ENCODE measurements around the gene ZDHHC20. TPM values are rescaled to one million over a fixed set of nuclear protein-coding genes. Genes with fewer than 3 reads are reported as not detected.

The ZDHHC20 gene
- total RNA-seq, 1 experiment from 2014 or later, result 69.1 TPM

DNA sequence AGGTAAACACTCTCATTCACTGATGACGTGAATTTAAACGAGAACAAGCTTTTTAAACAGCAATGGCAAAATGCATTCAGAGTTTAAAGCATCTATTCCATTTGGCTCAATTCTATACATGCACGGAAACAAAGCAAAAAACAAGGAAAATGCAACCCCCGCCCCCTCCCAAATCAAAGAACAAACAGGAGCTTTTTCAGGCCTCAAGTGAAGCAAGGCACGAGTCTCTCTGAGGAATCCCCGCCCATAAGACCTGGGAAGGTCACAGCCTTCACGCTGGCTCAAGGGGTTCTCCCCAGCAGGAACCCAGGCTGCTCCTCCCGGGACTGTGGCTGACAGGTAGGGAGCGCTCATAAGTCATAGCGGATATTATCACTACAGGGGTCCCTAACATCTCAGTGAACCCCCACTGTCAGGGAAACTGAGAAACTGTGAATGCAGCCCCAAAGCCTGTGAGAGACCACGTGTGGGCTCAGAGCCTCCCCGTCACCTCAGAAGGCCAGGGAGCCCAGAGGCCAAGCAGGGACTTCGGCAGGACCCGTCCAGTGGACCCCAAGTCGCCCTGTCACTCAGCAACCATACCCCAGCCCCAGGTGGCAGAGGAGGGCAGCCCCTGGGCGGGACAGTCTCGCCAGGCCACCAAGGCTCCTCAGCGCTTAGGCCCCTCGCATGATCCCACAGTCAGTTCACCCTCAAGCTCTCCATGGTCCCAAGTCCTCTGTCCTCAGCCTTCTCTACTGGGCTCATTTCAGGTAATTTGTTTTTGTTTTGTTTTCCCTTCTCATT, 117.3 kb downstream of the ZDHHC20 start:
- Histone ChIP-seq H3K79me2 (ENCODE audit: insufficient read depth, low read length) (no peaks in the 10 kb centered on the region), H2BK12ac (ENCODE audit: insufficient read length, low read depth, low read length) (no peak overlapping the region), H4K91ac (ENCODE audit: insufficient read length, low read depth, low read length) (no peak overlapping the region), H2BK5ac (ENCODE audit: insufficient read length, low read length) (no peak overlapping the region), H3K79me1 (ENCODE audit: insufficient read depth, low read depth, low read length, poor library complexity, severe bottlenecking) (no peaks in the 10 kb centered on the region), H3K4me1 (ENCODE audit: insufficient read depth, low read length) (peaks cover 4% of the 10 kb centered on the region; the same call in 1 of the 2 replicates), H4K5ac (ENCODE audit: insufficient read length, low read depth, low read length) (no peak overlapping the region), H3K4ac (ENCODE audit: low read depth, low read length) (no peak overlapping the region), H3K27me3 (ENCODE audit: insufficient read depth, low read length) (no peaks in the 10 kb centered on the region), H4K8ac (replicated peaks; ENCODE audit: insufficient read length, low read depth, low read length) (no peak overlapping the region), H2BK120ac (ENCODE audit: low read depth, low read length, poor library complexity, severe bottlenecking) (no peak overlapping the region), H3K9ac (ENCODE audit: extremely low read depth, insufficient read length, low read length) (no peak overlapping the region), H2AK5ac (ENCODE audit: insufficient read length, low read length) (no peak overlapping the region), H3K23ac (ENCODE audit: insufficient read length, low read depth, low read length) (no peak overlapping the region), H3T11ph (ENCODE audit: low read length) (no peak overlapping the region), H2BK15ac (ENCODE audit: low read depth, low read length) (no peak overlapping the region), H3K18ac (ENCODE audit: insufficient read length, low read depth, low read length) (no peak overlapping the region), H3K9me3 (ENCODE audit: control insufficient read depth, low read depth, low read length) (no peaks in the 10 kb centered on the region), H2AFZ (ENCODE audit: low read length) (no peak overlapping the region), H3K27ac (ENCODE audit: insufficient read length, low read depth, low read length) (no peak overlapping the region), H3K14ac (ENCODE audit: insufficient read depth, low read length) (no peak overlapping the region), H3K4me2 (ENCODE audit: insufficient read depth, insufficient read length, low read length) (no peak overlapping the region), H2BK20ac (ENCODE audit: low read depth, low read length, poor library complexity, severe bottlenecking) (no peak overlapping the region), H3K56ac (ENCODE audit: insufficient read length, low read depth, low read length) (no peak overlapping the region), H4K20me1 (ENCODE audit: control insufficient read depth, insufficient read depth, insufficient read length) (no peaks in the 10 kb centered on the region), H3K23me2 (ENCODE audit: insufficient read length, low read depth, low read length, poor library complexity, severe bottlenecking) (no peaks in the 10 kb centered on the region)
- Mint-ChIP-seq H3K4me1 (peaks cover 29 to 33% of the 10 kb centered on the region in 2 experiments), H3K27me3 (ENCODE audit: low read depth) (peaks cover 4% of the 10 kb centered on the region; the same call in 1 of the 2 replicates), H3K27ac (no peak overlapping the region; a peak in 1 of 7 replicates), H3K9me3 (no peaks in the 10 kb centered on the region), H3K36me3 (ENCODE audit: insufficient read depth in 1 of 3, low read depth in 3 of 3) (peaks cover 0 to 1% (median 0%) of the 10 kb centered on the region in 3 experiments; a peak in 1 of 7 replicates), H3K4me3 (no peak overlapping the region)
- DNase-seq, result no peak
- no CpG with 5 or more reads among the region's 19 CpGs for WGBS (ENCODE audit: extremely low coverage, insufficient read length, low lambda C conversion rate)
- TF ChIP-seq, protein P1, sequence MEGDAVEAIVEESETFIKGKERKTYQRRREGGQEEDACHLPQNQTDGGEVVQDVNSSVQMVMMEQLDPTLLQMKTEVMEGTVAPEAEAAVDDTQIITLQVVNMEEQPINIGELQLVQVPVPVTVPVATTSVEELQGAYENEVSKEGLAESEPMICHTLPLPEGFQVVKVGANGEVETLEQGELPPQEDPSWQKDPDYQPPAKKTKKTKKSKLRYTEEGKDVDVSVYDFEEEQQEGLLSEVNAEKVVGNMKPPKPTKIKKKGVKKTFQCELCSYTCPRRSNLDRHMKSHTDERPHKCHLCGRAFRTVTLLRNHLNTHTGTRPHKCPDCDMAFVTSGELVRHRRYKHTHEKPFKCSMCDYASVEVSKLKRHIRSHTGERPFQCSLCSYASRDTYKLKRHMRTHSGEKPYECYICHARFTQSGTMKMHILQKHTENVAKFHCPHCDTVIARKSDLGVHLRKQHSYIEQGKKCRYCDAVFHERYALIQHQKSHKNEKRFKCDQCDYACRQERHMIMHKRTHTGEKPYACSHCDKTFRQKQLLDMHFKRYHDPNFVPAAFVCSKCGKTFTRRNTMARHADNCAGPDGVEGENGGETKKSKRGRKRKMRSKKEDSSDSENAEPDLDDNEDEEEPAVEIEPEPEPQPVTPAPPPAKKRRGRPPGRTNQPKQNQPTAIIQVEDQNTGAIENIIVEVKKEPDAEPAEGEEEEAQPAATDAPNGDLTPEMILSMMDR (conservative IDR thresholded peaks at IDR 0.05), result no peak
